Activated CD4-positive, alpha-beta memory T cell treated with anti-CD3 and anti-CD28 coated beads for 36 hours (primary cell): ENCODE results near the gene COL4A2. TPM values are rescaled to one million over a fixed set of nuclear protein-coding genes. Genes with fewer than 3 reads are reported as not detected.
"Not testable (repeated sequence)": the region's sequence is repeated elsewhere in the genome, so short reads cannot be mapped to it uniquely, and the experiment has no call there.

Source experiments
- CTCF ChIA-PET: fragments of 350-600 bp; sonication (Branson Sonifier 250); formaldehyde crosslinking; loops from one replicate; lab custom pipeline; 2021; ENCODE audit warnings: antibody characterized with exemption, inconsistent platforms; lab: Charles Lee
- POLR2A ChIA-PET: fragments of 350-600 bp; sonication (Branson Sonifier 250); formaldehyde crosslinking; loops from one replicate; lab custom pipeline; 2021; ENCODE audit warnings: antibody characterized with exemption; lab: Charles Lee
- DNase-seq: peaks from one replicate; pipeline ENCODE4 v3.0.0-alpha.2; 2020
- H3K27ac Mint-ChIP-seq: one replicate; pipeline ENCODE4 v1.8.0; 2021; ENCODE audit warnings: mixed read lengths
- H3K27me3 Mint-ChIP-seq: one replicate; pipeline ENCODE4 v1.8.0; 2021; ENCODE audit warnings: mixed read lengths
- H3K36me3 Mint-ChIP-seq: one replicate; pipeline ENCODE4 v1.8.0; 2021; ENCODE audit warnings: mixed read lengths
- H3K4me1 Mint-ChIP-seq: one replicate; pipeline ENCODE4 v1.8.0; 2021; ENCODE audit warnings: low read depth, mixed read lengths
- H3K4me3 Mint-ChIP-seq: one replicate; pipeline ENCODE4 v1.8.0; 2021; ENCODE audit warnings: mild to moderate bottlenecking, mixed read lengths
- H3K9me3 Mint-ChIP-seq: one replicate; pipeline ENCODE4 v1.8.0; 2021; ENCODE audit warnings: mixed read lengths
- intact Hi-C: fragments of 100-400 bp; cut with micrococcal nuclease; formaldehyde crosslinking; loops from one replicate; pipeline ENCODE4 v1.15.1; 2023
- total RNA-seq, 2 experiments: library from RNA; stranded (reverse); gene quantifications; one replicate each; pipeline ENCODE4 v1.2.3, GENCODE V29; 2021

Gene COL4A2
- total RNA-seq, 2 experiments from 2014 or later, result not detected

GRCh38 chr13:110314516-110315245, 7.6 kb downstream of the COL4A2 start:
- peaks cover 2% of the 10 kb centered on the region for H3K4me1 Mint-ChIP-seq
- no peaks in the 10 kb centered on the region for H3K9me3 Mint-ChIP-seq
- intact Hi-C loops, result no loop called here
- H3K36me3 Mint-ChIP-seq, result no peaks in the 10 kb centered on the region
- no peak for DNase-seq
- H3K4me3 Mint-ChIP-seq, result no peak overlapping the region
- POLR2A ChIA-PET, result no interaction called here
- peaks cover 29% of the 10 kb centered on the region for H3K27me3 Mint-ChIP-seq
- H3K27ac Mint-ChIP-seq, result no peak overlapping the region
- CTCF ChIA-PET, result no interaction called here

- Mint-ChIP-seq H3K36me3 (no peaks in the 10 kb centered on the region), H3K27ac (no peak overlapping the region), H3K9me3 (no peaks in the 10 kb centered on the region), H3K4me1 (peaks cover 5% of the 10 kb centered on the region), H3K27me3 (peaks cover 21% of the 10 kb centered on the region), H3K4me3 (no peak overlapping the region)
- CTCF ChIA-PET, result no interaction called here
- intact Hi-C loops, result no loop called here
- DNase-seq, result no peak
- POLR2A ChIA-PET, result no interaction called here
Measured at GRCh38 chr13:110316196-110316595, 9.1 kb downstream of the COL4A2 start.

GRCh38 chr13:110317093-110317492, 10.0 kb downstream of the COL4A2 start:
- POLR2A ChIA-PET, result no interaction called here
- CTCF ChIA-PET, result no interaction called here
- Mint-ChIP-seq H3K4me1 (peaks cover 5% of the 10 kb centered on the region), H3K27me3 (peaks cover 24% of the 10 kb centered on the region), H3K36me3 (no peaks in the 10 kb centered on the region), H3K4me3 (no peak overlapping the region), H3K9me3 (no peaks in the 10 kb centered on the region), H3K27ac (no peak overlapping the region)
- no peak for DNase-seq
- intact Hi-C loops, result no loop called here

- Mint-ChIP-seq H3K4me1 (peaks cover 5% of the 10 kb centered on the region), H3K27ac (no peak overlapping the region), H3K4me3 (no peak overlapping the region), H3K36me3 (no peaks in the 10 kb centered on the region), H3K27me3 (peaks cover 25% of the 10 kb centered on the region), H3K9me3 (no peaks in the 10 kb centered on the region)
- ChIA-PET POLR2A (no interaction called here), CTCF (no interaction called here)
- DNase-seq, result no peak
- intact Hi-C loops, result no loop called here
Measured at GRCh38 chr13:110317496-110318195, 10.6 kb downstream of the COL4A2 start.

GRCh38 chr13:110318920-110319319, 11.8 kb downstream of the COL4A2 start:
- ChIA-PET CTCF (no interaction called here), POLR2A (no interaction called here)
- peaks cover 27% of the 10 kb centered on the region for H3K27me3 Mint-ChIP-seq
- H3K27ac Mint-ChIP-seq, result no peak overlapping the region
- no peaks in the 10 kb centered on the region for H3K9me3 Mint-ChIP-seq
- DNase-seq, result no peak
- H3K4me1 Mint-ChIP-seq, result peaks cover 5% of the 10 kb centered on the region
- no peak overlapping the region for H3K4me3 Mint-ChIP-seq
- no peaks in the 10 kb centered on the region for H3K36me3 Mint-ChIP-seq
- intact Hi-C loops, result no loop called here

GRCh38 chr13:110319397-110319773, 12.3 kb downstream of the COL4A2 start:
- H3K27ac Mint-ChIP-seq, result no peak overlapping the region
- H3K4me3 Mint-ChIP-seq, result no peak overlapping the region
- CTCF ChIA-PET, result no interaction called here
- H3K36me3 Mint-ChIP-seq, result no peaks in the 10 kb centered on the region
- H3K4me1 Mint-ChIP-seq, result peaks cover 5% of the 10 kb centered on the region
- H3K27me3 Mint-ChIP-seq, result peaks cover 27% of the 10 kb centered on the region
- no peaks in the 10 kb centered on the region for H3K9me3 Mint-ChIP-seq
- POLR2A ChIA-PET, result no interaction called here
- intact Hi-C loops, result no loop called here
- no peak for DNase-seq

GRCh38 chr13:110319774-110320509, 12.9 kb downstream of the COL4A2 start:
- peak; percentile 62 for DNase-seq
- CTCF ChIA-PET, result no interaction called here
- H3K9me3 Mint-ChIP-seq, result no peaks in the 10 kb centered on the region
- POLR2A ChIA-PET, result no interaction called here
- no peak overlapping the region for H3K27ac Mint-ChIP-seq
- H3K36me3 Mint-ChIP-seq, result no peaks in the 10 kb centered on the region
- intact Hi-C loops, result no loop called here
- H3K27me3 Mint-ChIP-seq, result peaks cover 31% of the 10 kb centered on the region
- no peak overlapping the region for H3K4me3 Mint-ChIP-seq
- peaks cover 5% of the 10 kb centered on the region for H3K4me1 Mint-ChIP-seq

- POLR2A ChIA-PET, result no interaction called here
Measured at GRCh38 chr13:110320645-110321044, 13.6 kb downstream of the COL4A2 start.

GRCh38 chr13:110321573-110321972, 14.5 kb downstream of the COL4A2 start:
- H3K9me3 Mint-ChIP-seq, H3K27ac Mint-ChIP-seq, H3K4me1 Mint-ChIP-seq, H3K4me3 Mint-ChIP-seq, DNase-seq, POLR2A ChIA-PET, intact Hi-C loops, CTCF ChIA-PET, H3K36me3 Mint-ChIP-seq: not testable (repeated sequence)
- H3K27me3 Mint-ChIP-seq, result peaks cover 31% of the 10 kb centered on the region

More at GRCh38 chr13:110320645-110321044, 13.6 kb downstream of the COL4A2 start:
- Mint-ChIP-seq H3K36me3 (no peaks in the 10 kb centered on the region), H3K4me3 (no peak overlapping the region), H3K9me3 (no peaks in the 10 kb centered on the region), H3K27ac (no peak overlapping the region), H3K27me3 (peaks cover 30% of the 10 kb centered on the region), H3K4me1 (peaks cover 5% of the 10 kb centered on the region)
- intact Hi-C loops, result no loop called here
- no peak for DNase-seq
- CTCF ChIA-PET, result no interaction called here

- Mint-ChIP-seq H3K4me3 (no peak overlapping the region), H3K27ac (no peak overlapping the region), H3K9me3 (no peaks in the 10 kb centered on the region), H3K4me1 (peaks cover 5% of the 10 kb centered on the region), H3K27me3 (peaks cover 31% of the 10 kb centered on the region), H3K36me3 (no peaks in the 10 kb centered on the region)
- no peak for DNase-seq
- CTCF ChIA-PET, result no interaction called here
- intact Hi-C loops, result no loop called here
- POLR2A ChIA-PET, result no interaction called here
Measured at GRCh38 chr13:110322126-110322827, 15.2 kb downstream of the COL4A2 start.

- DNase-seq, result no peak
- Mint-ChIP-seq H3K36me3 (no peaks in the 10 kb centered on the region), H3K4me3 (no peak overlapping the region), H3K4me1 (peaks cover 5% of the 10 kb centered on the region), H3K27me3 (peaks cover 33% of the 10 kb centered on the region), H3K27ac (no peak overlapping the region), H3K9me3 (no peaks in the 10 kb centered on the region)
- intact Hi-C loops, result no loop called here
- ChIA-PET POLR2A (interaction anchor here (0.6 kb wide), 1 partner anchor 32 kb away, joined by 3 read pairs; no protein-coding TSS in a partner anchor), CTCF (no interaction called here)
Measured at GRCh38 chr13:110322828-110323171, 15.7 kb downstream of the COL4A2 start.
